ENCODE measurements around the gene CDC42EP2. TPM values are rescaled to one million over a fixed set of nuclear protein-coding genes. Genes with fewer than 3 reads are reported as not detected.

The CDC42EP2 gene
- total and polyA plus RNA-seq, 2 donors from 2014 or later: 13.7 to 19.4 TPM

DNA sequence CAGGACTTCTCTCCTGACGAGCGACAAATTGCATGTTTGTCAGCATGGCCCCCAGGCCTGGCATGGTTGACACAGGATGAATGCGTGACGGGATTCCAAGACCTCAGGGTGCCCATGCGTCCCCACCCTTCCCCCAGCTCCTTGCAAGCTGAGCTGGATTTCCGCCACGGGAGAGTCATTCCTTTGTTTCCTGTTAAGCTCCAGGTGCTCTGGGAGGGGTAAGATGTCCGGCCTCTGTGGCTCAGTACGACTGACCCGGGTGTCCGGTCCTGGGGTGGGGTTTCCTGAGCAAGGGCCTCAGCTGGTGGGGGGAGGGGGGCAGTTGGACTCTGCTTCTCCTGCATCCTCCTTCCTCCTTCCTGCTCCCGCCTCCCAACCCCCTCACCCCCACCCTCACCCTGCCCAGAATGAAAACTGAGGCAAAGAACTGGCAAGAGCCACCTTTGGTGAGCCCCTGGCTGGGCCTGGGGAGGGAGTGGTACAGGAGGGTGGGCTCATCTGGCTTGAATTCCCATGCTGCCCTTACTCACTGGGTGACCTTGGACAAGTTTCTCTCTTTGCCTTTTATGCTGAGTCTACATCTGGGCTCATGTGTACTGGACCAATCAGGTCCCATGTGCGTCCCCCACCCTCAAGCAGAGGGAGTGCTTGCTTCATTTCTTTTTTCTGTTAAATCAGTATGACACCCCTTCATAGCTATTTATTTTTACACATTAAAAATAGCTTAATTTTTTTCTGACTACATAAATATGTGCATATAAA, 2.5 kb downstream of the CDC42EP2 start:
- H3K27me3 ChIP-seq (ENCODE audit: control insufficient read depth, insufficient read depth, low read length): no peaks in the 10 kb centered on the region
- intact Hi-C loops (cut with DNase I): no loop called here
- no peak for FAIRE-seq
- H3K36me3 ChIP-seq (ENCODE audit: control insufficient read depth in 2 of 3, insufficient read depth in 3 of 3, low read length in 3 of 3): peaks cover 0 to 4% (median 2%) of the 10 kb centered on the region in 3 donors
- peaks cover 0 to 19% (median 16%) of the 10 kb centered on the region in 3 donors for H3K4me1 ChIP-seq (ENCODE audit: control insufficient read depth in 2 of 3, insufficient read depth in 2 of 3, low read depth in 1 of 3, low read length in 3 of 3)
- H3K27ac ChIP-seq (ENCODE audit: low read depth in 2 of 2, low read length in 2 of 2): peak overlapping the region; percentile 75 to 81
- peak; percentile 72 to 94 (median 86) for DNase-seq
- TF ChIP-seq, protein P1, sequence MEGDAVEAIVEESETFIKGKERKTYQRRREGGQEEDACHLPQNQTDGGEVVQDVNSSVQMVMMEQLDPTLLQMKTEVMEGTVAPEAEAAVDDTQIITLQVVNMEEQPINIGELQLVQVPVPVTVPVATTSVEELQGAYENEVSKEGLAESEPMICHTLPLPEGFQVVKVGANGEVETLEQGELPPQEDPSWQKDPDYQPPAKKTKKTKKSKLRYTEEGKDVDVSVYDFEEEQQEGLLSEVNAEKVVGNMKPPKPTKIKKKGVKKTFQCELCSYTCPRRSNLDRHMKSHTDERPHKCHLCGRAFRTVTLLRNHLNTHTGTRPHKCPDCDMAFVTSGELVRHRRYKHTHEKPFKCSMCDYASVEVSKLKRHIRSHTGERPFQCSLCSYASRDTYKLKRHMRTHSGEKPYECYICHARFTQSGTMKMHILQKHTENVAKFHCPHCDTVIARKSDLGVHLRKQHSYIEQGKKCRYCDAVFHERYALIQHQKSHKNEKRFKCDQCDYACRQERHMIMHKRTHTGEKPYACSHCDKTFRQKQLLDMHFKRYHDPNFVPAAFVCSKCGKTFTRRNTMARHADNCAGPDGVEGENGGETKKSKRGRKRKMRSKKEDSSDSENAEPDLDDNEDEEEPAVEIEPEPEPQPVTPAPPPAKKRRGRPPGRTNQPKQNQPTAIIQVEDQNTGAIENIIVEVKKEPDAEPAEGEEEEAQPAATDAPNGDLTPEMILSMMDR (IDR thresholded peaks at IDR 0.05; ENCODE audit: borderline replicate concordance, extremely low read depth, insufficient read depth): no peak
- peak overlapping the region in 1 of 3 donors; percentile 75 for H3K9ac ChIP-seq (ENCODE audit: low read length in 3 of 3)
- peak overlapping the region; percentile 30 to 80 (median 68) for H3K4me3 ChIP-seq (ENCODE audit: low read length in 3 of 3)
- no peaks in the 10 kb centered on the region for H3K9me3 ChIP-seq (ENCODE audit: control insufficient read depth in 2 of 3, insufficient read depth in 1 of 3, low read length in 3 of 3)

DNA sequence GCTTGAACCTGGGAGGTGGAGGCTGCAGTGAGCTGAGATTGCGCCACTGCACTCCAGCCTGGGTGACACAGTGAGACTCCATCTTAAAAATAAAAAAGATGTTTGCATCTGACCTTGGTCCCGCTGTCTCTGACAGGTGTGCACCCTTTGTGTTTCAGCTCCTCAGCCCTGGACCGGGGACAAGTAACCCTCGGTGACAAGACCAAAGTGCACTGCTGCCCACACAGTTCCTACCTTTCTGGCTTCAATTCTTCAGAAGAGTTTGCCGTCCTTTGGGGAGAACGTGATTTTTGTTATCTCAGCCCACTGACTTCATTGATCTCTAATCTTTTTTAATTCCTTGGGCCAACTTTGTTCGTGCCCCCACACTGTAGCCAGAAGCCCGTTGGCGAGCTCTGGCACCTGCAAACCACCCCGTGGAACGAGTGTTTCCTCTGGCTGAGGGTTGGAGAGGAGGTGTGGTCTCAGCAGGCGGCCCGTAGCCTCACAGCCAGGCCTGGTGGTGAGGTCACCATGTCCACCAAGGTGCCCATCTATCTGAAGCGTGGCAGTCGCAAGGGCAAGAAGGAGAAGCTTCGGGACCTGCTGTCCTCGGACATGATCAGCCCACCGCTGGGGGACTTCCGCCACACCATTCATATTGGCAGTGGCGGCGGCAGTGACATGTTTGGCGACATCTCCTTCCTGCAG, 5.9 kb downstream of the CDC42EP2 start:
- no peak for FAIRE-seq
- TF ChIP-seq, protein P1 (IDR thresholded peaks at IDR 0.05; ENCODE audit: borderline replicate concordance, extremely low read depth, insufficient read depth): no peak
- intact Hi-C loops (cut with DNase I): no loop called here
- Histone ChIP-seq H3K9me3 (ENCODE audit: control insufficient read depth in 2 of 3, insufficient read depth in 1 of 3, low read length in 3 of 3) (no peaks in the 10 kb centered on the region), H3K4me3 (ENCODE audit: low read length in 3 of 3) (no peak overlapping the region), H3K36me3 (ENCODE audit: control insufficient read depth in 2 of 3, insufficient read depth in 3 of 3, low read length in 3 of 3) (peaks cover 3 to 7% (median 4%) of the 10 kb centered on the region in 3 donors), H3K27ac (ENCODE audit: low read depth in 2 of 2, low read length in 2 of 2) (no peak overlapping the region), H3K9ac (ENCODE audit: low read length in 3 of 3) (no peak overlapping the region), H3K27me3 (ENCODE audit: control insufficient read depth, insufficient read depth, low read length) (no peaks in the 10 kb centered on the region), H3K4me1 (ENCODE audit: control insufficient read depth in 2 of 3, insufficient read depth in 2 of 3, low read depth in 1 of 3, low read length in 3 of 3) (peaks cover 0 to 11% (median 11%) of the 10 kb centered on the region in 3 donors)
- no peak for DNase-seq

DNA sequence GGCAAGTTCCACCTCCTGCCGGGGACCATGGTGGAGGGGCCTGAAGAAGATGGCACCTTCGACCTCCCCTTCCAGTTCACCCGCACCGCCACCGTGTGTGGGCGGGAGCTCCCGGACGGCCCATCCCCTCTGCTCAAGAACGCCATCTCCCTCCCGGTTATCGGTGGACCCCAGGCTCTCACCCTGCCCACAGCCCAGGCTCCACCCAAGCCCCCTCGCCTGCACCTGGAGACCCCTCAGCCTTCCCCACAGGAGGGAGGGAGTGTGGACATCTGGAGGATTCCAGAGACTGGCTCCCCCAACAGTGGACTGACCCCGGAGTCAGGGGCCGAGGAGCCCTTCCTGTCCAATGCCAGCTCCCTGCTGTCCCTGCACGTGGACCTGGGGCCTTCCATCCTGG, 6.4 kb downstream of the CDC42EP2 start:
- no peak for DNase-seq
- intact Hi-C loops (cut with DNase I): no loop called here
- no peak overlapping the region for H3K27ac ChIP-seq (ENCODE audit: low read depth in 2 of 2, low read length in 2 of 2)

More for the DNA sequence above, 6.4 kb downstream of the CDC42EP2 start:
- TF ChIP-seq, protein P1 (IDR thresholded peaks at IDR 0.05; ENCODE audit: borderline replicate concordance, extremely low read depth, insufficient read depth): no peak
- H3K9ac ChIP-seq (ENCODE audit: low read length in 3 of 3): no peak overlapping the region
- peaks cover 3 to 7% (median 4%) of the 10 kb centered on the region in 3 donors for H3K36me3 ChIP-seq (ENCODE audit: control insufficient read depth in 2 of 3, insufficient read depth in 3 of 3, low read length in 3 of 3)
- no peak overlapping the region for H3K4me3 ChIP-seq (ENCODE audit: low read length in 3 of 3)
- FAIRE-seq: no peak
- H3K27me3 ChIP-seq (ENCODE audit: control insufficient read depth, insufficient read depth, low read length): no peaks in the 10 kb centered on the region
- H3K9me3 ChIP-seq (ENCODE audit: control insufficient read depth in 2 of 3, insufficient read depth in 1 of 3, low read length in 3 of 3): no peaks in the 10 kb centered on the region
- peaks cover 0 to 11% (median 8%) of the 10 kb centered on the region in 3 donors for H3K4me1 ChIP-seq (ENCODE audit: control insufficient read depth in 2 of 3, insufficient read depth in 2 of 3, low read depth in 1 of 3, low read length in 3 of 3)
